GM19372 (cell line): ENCODE data around the gene HOXD9.

Source experiments
- ATAC-seq: cut with Tn5 transposase; IDR thresholded peaks from one replicate; pipeline ENCODE4 v1.9.1; 2021; ENCODE audit warnings: mild to moderate bottlenecking, low read depth, moderate library complexity; ENCODE audit not compliant: unreplicated experiment

The HOXD9 gene

GRCh38 chr2:176097820-176098365 lies 24.6 kb upstream of the HOXD9 start:
- ATAC-seq: no peak

GRCh38 chr2:176098366-176099158 lies 24.0 kb upstream of the HOXD9 start:
- ATAC-seq: no peak

GRCh38 chr2:176099159-176099727 lies 23.3 kb upstream of the HOXD9 start:
- ATAC-seq: no peak

- ATAC-seq: no peak
These were observed 22.6 kb upstream of the HOXD9 start, which contains the start of gene HOXD12 for GRCh38 chr2:176099728-176100546. TSS of gene HOXD12 (plus strand) at chr2:176099795. CDS start at chr2:176099802, 7 bp downstream.

GRCh38 chr2:176100547-176101140 lies 21.9 kb upstream of the HOXD9 start:
- ATAC-seq: no peak

GRCh38 chr2:176101216-176101830 lies 21.2 kb upstream of the HOXD9 start:
- ATAC-seq: no peak

GRCh38 chr2:176101842-176102241 lies 20.7 kb upstream of the HOXD9 start:
- no peak for ATAC-seq

- no peak for ATAC-seq
These were observed 20.1 kb upstream of the HOXD9 start for GRCh38 chr2:176102309-176102866.

- ATAC-seq: no peak
These were observed 19.3 kb upstream of the HOXD9 start for GRCh38 chr2:176103194-176103593.

- ATAC-seq: no peak
These were observed 18.7 kb upstream of the HOXD9 start for GRCh38 chr2:176103742-176104315.

GRCh38 chr2:176104316-176105077 lies 18.0 kb upstream of the HOXD9 start:
- no peak for ATAC-seq

GRCh38 chr2:176105078-176105729 lies 17.3 kb upstream of the HOXD9 start:
- no peak for ATAC-seq

GRCh38 chr2:176105730-176106580 lies 16.6 kb upstream of the HOXD9 start:
- no peak for ATAC-seq

- ATAC-seq: no peak
These were observed 15.7 kb upstream of the HOXD9 start, which contains the start of gene HOXD11 for GRCh38 chr2:176106581-176107539. TSS of gene HOXD11 (plus strand) at chr2:176107280. CDS start at chr2:176107356, 76 bp downstream.

- ATAC-seq: no peak
These were observed 14.8 kb upstream of the HOXD9 start for GRCh38 chr2:176107731-176108181.
